HG03520 (cell line): ENCODE data around the gene FFAR2.
"Not testable (repeated sequence)": the region's sequence is repeated elsewhere in the genome, so short reads cannot be mapped to it uniquely, and the experiment has no call there.

ENCODE experiments used
- ATAC-seq: cut with Tn5 transposase; IDR thresholded peaks from one replicate; pipeline ENCODE4 v1.9.1; 2021; ENCODE audit warnings: mild to moderate bottlenecking, moderate library complexity; ENCODE audit not compliant: unreplicated experiment

The FFAR2 gene

GRCh38 chr19:35447606-35448469 is at the start of gene FFAR2:
TSS of gene FFAR2 (plus strand) at chr19:35448257. CDS start at chr19:35449715, 1,458 bp downstream.
- ATAC-seq: no peak

GRCh38 chr19:35398570-35398969 is 49.5 kb upstream of the FFAR2 start:
- ATAC-seq: no peak

- no peak for ATAC-seq
These were observed 48.8 kb upstream of the FFAR2 start for GRCh38 chr19:35399231-35399630.

DNA sequence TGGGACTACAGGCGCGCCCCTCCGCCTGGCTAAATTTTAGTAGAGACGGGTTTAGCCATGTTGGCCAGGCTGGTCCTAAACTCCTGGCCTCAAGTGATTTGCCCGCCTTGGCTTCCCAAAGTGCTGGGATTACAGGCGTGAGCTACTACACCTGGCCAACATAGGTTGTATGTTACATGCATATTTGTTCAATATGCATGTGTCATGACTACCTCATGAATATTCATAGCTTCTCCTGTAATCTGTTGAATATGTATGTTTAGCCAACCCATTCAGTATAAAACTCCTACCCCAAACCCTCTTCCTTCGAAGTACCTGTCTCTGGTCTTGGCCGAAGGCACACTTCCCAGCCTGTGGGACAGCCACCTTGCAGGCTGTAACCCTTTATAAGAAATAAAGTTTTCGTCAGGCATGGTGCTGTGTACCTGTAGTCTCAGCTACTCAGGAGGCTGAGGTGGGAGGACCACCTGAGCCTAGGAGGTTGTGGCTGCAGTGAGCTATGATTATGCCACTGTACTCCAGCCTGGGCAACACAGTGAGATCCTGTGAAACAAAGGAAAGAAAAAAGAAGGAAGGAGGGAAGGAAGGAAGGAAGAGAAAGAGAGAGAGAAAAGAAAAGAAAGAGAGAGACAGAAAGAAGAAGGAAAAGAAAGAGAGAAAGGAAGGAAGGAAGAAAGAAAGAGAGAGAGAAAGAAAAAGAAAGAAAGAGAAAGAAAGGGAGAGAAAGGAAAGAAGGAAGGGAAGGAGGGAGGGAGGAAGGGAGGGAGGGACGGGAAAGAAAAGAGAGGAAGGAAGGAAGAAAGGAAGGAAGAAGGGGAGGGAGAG is 47.9 kb upstream of the FFAR2 start:
- no peak for ATAC-seq

- ATAC-seq: no peak
These were observed 47.3 kb upstream of the FFAR2 start for GRCh38 chr19:35400773-35401100.

DNA sequence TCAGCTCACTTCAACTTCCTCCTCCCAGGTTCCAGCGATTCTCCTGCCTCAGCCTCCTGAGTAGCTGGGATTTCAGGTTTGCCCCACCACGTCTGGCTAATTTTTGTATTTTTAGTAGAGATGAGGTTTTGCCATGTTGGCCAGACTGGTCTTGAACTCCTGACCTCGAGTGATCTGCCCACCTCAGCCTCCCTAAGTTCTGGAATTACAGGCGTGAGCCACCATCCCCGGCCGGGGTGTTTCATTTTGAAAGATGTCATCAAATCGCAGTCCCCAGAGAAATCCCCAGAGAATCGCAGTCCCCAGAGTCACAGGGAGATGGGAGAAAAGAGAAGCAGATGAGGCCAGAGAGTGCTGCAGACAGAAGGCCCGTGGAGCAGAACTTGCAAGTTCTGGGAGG is 46.6 kb upstream of the FFAR2 start:
- not testable (repeated sequence) for ATAC-seq

DNA sequence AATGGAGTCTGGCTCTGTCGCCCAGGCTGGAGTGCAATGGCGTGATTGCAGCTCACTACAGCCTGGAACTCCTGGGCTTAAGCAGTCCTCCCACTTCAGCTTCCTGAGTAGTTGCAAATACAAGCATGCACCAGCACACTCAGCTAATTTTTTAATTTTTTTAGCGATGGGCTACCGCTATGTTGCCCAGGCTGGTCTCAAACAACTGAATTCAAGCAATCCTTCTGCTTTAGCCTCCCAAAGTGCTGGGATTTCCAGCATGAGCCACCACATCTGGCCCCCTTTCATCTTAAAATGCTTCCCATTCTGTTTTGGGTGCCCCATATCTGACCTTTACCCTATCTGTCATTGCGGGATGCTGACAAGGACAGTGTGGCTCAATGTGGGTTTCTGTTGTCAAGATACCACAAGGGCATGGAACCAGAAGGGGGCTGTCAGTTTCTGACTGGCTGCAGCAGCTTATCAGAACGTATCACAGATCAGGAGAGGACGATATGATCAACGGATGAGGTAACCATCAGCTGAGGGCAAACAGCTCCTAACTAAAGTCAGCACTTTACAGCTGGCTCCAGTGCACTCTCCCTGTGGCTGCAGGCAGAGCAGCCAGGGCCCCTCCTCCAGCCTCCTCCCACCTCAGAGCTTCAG is 44.8 kb upstream of the FFAR2 start:
- no peak for ATAC-seq

DNA sequence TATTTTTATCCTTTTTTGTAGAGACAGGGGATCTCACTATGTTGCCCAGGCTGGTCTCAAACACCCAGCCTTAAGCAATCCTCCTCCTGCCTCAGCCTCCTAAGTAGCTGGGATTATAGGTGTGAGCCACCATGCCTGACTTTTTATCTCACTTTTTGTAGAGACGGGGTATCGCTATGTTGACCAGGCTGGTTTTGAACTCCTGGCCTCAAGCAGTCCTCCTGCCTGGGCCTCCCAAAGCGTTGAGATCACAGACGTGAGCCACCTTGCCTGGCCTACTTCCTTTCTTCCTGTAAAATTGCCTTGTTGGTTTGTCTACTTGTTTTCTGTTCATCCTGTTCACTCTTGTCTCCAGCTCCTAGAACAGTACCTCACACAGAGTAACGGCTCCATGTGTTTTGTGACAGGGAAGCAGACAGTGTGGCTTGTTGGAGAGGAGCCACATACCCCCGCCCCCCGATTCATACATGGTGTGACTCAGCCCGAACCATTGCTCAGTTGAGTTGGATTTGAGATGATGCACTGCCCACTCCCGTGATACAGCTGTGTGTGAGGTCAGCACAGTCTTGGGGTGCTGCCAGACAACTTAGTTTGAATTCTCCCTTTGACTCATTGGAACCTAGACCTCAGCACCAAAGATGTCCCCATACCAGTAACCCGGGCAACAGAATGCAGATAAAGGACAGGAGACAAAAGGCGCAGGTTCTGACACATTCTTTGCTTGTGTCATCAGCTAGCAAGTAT is 43.0 kb upstream of the FFAR2 start:
- peak; percentile 47 for ATAC-seq

GRCh38 chr19:35407619-35408018 is 40.4 kb upstream of the FFAR2 start:
- ATAC-seq: no peak

DNA sequence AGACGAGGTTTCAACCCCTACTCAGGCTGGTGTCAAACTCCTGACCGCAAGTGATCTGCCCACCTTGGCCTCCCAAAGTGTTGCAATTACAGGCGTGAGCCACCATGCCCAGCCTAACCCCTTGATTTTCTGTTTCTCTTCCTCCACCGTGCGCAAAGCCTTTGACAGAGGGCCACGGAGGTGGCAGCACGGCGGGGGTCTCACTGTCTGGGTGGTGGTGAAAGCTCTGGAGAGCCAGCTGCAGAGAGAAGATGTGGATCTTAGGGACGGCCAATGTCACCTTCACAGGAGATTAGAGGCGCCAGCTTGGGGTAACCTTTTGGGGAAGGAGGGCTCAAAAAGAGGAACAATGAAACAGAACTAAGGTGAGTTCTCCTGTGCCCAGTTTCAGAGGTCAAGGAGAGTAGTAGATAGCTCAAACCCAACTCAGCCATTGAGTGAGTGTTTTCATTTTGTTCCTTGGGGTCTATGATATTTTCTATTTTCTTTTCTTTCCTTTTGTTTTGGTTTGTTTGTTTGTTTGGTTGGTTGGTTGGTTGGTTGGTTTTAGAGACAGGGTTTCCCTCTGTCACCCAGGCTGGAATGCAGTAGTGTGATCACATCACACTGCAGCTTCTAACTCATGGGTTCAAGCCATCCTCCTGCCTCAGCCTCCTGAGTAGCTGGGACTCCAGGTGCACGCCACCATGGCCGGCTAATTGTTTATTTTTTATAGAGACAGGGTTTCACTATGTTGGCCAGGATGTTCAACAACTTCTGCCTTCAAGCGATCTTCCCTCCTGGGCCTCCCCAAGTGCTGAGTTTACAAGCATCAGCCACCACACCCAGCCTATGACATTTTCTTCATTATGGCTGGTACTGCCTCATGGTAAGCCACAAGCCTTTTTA is 39.5 kb upstream of the FFAR2 start:
- no peak for ATAC-seq

- ATAC-seq: no peak
These were observed 38.9 kb upstream of the FFAR2 start for GRCh38 chr19:35409191-35409590.

DNA sequence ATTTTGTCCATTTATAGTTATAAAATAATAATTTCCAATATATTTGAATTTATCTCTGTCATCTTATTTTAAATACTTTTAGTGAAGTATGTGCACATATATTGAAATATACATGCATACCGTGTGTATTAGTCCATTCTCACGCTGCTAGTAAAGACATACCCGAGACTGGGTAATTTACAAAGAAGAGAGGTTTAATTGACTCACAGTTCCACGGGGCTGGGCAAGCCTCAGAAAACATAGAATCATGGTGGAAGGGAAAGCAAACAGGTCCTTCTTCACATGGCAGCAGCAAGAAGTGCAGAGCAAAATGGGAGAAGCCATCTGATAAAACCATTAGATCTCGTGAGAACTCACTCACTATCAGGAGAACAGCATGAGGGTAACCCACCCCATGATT is 37.6 kb upstream of the FFAR2 start:
- ATAC-seq: no peak

GRCh38 chr19:35414442-35414841 is 33.6 kb upstream of the FFAR2 start:
- ATAC-seq: no peak

DNA sequence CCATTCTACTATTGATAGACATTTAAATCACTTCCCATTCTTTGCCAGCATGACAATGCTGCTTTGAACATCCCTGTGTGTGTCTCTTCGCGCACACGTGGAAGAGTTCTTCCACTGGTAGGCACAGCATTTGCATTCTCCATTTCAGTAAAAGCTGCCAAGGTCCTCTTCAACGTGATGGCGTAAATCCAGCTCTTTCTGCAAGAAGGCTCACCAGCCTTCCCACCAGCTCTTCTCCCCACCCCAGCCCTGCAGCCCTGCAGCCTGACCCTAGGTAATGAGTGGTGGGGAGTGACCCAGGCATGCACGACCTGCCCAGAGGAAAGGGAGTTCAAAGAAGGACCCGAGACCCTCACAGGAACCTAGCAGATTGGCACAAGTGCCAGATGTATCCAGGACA is 31.7 kb upstream of the FFAR2 start:
- ATAC-seq: no peak

- no peak for ATAC-seq
These were observed 30.8 kb upstream of the FFAR2 start for GRCh38 chr19:35417278-35417677.

- no peak for ATAC-seq
These were observed 30.1 kb upstream of the FFAR2 start for GRCh38 chr19:35417713-35418534.

DNA sequence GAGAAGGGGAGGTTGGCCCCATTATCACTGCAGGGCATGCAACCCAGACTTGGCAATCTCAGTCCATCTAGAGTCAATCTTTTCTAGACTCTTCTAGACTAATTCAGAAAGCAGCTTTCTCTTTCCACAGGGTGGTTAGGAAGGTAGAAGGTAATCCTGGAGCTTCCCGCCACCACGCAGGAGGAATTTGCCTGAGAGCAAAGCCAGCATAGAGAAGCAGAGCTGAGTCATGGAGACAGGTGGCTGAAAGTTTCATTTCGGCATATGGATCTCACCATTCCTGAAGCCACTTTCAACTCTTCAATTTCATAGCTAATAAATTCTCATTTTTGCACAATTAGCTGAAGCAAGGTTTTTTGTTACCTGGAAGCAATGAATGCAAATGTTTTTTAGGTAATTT is 29.0 kb upstream of the FFAR2 start:
- no peak for ATAC-seq

- no peak for ATAC-seq
These were observed 28.3 kb upstream of the FFAR2 start for GRCh38 chr19:35419805-35420204.

- ATAC-seq: no peak
These were observed 26.7 kb upstream of the FFAR2 start for GRCh38 chr19:35421362-35421761.
